ENCODE data around the gene LSAMP. TPM values are rescaled to one million over a fixed set of nuclear protein-coding genes. Genes with fewer than 3 reads are reported as not detected.

Gene LSAMP
- total and polyA plus RNA-seq, 2 of the 13 experiments (the other 11 are each of a cell fraction or from before 2014, with no cell fraction given), result not detected

- Histone ChIP-seq H3K4me3 (replicated peaks in 1 of 3; ENCODE audit: insufficient read depth in 1 of 3, low read depth in 2 of 3, low read length in 3 of 3) (no peak overlapping the region), H4K20me1 (ENCODE audit: insufficient read depth, low read length) (no peaks in the 10 kb centered on the region), H3K79me2 (ENCODE audit: insufficient read depth, low read length) (no peaks in the 10 kb centered on the region), H3K36me3 (replicated peaks in 1 of 2; ENCODE audit: control insufficient read depth in 1 of 2, insufficient read depth in 2 of 2, low read length in 2 of 2) (no peaks in the 10 kb centered on the region), H3K27ac (ENCODE audit: extremely low read length, insufficient read depth, low read length) (no peak overlapping the region), H3K9me3 (ENCODE audit: low read length) (no peaks in the 10 kb centered on the region), H2AFZ (ENCODE audit: low read length) (no peak overlapping the region), H3K27me3 (ENCODE audit: control insufficient read depth in 1 of 2, insufficient read depth in 2 of 2, low read length in 2 of 2) (no peaks in the 10 kb centered on the region), H3K9ac (ENCODE audit: insufficient read depth, low read depth, low read length) (no peak overlapping the region), H3K4me2 (ENCODE audit: low read depth, low read length) (no peak overlapping the region), H3K4me1 (ENCODE audit: insufficient read depth, low read length) (peaks cover 27% of the 10 kb centered on the region)
- intact Hi-C loops (cut with micrococcal nuclease; ENCODE audit: unreplicated experiment), result no loop called here
- in situ Hi-C loops (cut with HindIII; ENCODE audit: extremely low pct_ligation_motif_present, low pct_unique_long_range_greater_than_20kb), result no loop called here
- no TSS peak for BruUV-seq (replicated peaks)
- DNase-seq (ENCODE audit: low spot score) (no peak), FAIRE-seq (no peak), ATAC-seq (no peak)
- 40% methylated on average over 1 of the region's 1 CpG for WGBS (ENCODE audit: low lambda C conversion rate)
- TF ChIP-seq SALL1 (CRISPR knock-in tag; IDR thresholded peaks at IDR 0.05), result no peak
- no peak for TF ChIP-seq NR3C1 (CRISPR knock-in tag; IDR thresholded peaks at IDR 0.05)
- TF ChIP-seq ZNF20 (CRISPR knock-in tag; IDR thresholded peaks at IDR 0.05), result no peak
- no peak for TF ChIP-seq GLMP (CRISPR knock-in tag; IDR thresholded peaks at IDR 0.05; ENCODE audit: borderline replicate concordance)
- TF ChIP-seq NFYB (CRISPR knock-in tag; IDR thresholded peaks at IDR 0.05), result no peak
- TF ChIP-seq FOXK1 (CRISPR knock-in tag; IDR thresholded peaks at IDR 0.05; ENCODE audit: borderline replicate concordance, low read depth), result no peak
- no peak for TF ChIP-seq PITX1 (CRISPR knock-in tag; IDR thresholded peaks at IDR 0.05)
- no peak for TF ChIP-seq NR2F2 (IDR thresholded peaks at IDR 0.05; ENCODE audit: borderline replicate concordance, low read depth)
- TF ChIP-seq ZNF670 (CRISPR knock-in tag; IDR thresholded peaks at IDR 0.05; ENCODE audit: borderline replicate concordance), result no peak
- TF ChIP-seq USF2 (IDR thresholded peaks at IDR 0.05; ENCODE audit: low read depth, low read length), result no peak
- no peak for TF ChIP-seq USF2 (CRISPR knock-in tag; IDR thresholded peaks at IDR 0.05; ENCODE audit: borderline replicate concordance)
- no peak for TF ChIP-seq SP4 (CRISPR knock-in tag; IDR thresholded peaks at IDR 0.05)
- CTCF ChIA-PET (ENCODE audit: low intra/inter-chr PET ratio, low total read pairs), result interaction anchor here (1.5 kb wide), 1 partner anchor 42 kb away, joined by 9 read pairs; no protein-coding TSS in a partner anchor
- POLR2A ChIA-PET, result no interaction called here
Measured at GRCh38 chr3:115862099-115862498, 583.2 kb downstream of the LSAMP start.

Data from HepG2 (cell line).